A673 (cell line): Measurements from ENCODE around the gene ARHGAP21.

ENCODE experiments used
- EZH2 ChIP-seq: fragments of 200-600 bp; sonication (generic); IDR thresholded peaks from 2 replicates; pipeline ENCODE4 v1.6.1; 2017; ENCODE audit warnings: borderline replicate concordance, low read depth, mild to moderate bottlenecking, mixed read lengths, antibody characterized with exemption, low read length; ENCODE audit not compliant: poor library complexity, severe bottlenecking
- TF ChIP-seq, protein P1 (sequence below): fragments of 300-800, 200-600 bp; sonication (generic); conservative IDR thresholded peaks from 2 replicates; pipeline ENCODE4 v1.5.1; 2017; ENCODE audit warnings: low read depth, mild to moderate bottlenecking, antibody characterized with exemption, low read length, moderate library complexity, mixed read lengths

DNA sequence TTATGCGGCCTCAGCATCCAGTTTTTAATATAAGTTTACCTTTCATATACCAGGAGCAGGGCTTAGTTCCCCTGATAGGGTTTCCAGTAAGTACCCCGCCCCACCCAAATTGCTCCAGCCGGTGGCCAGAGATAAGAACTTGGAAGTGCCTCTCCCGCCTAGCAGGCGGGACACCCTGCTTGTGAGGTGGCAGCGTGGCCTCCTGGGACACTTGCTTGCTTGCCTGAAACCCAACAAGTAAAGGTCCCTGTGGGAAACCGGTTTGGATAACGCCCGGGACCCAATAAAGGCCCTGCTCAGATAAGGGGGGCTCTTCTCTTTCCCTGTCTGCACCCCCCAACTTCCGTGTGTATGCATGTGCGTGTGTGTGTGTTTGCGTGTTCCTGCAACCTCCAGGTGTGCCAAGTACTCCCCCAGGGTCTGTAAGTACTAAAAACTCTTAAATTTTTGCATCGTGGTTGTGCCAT is 154.3 kb downstream of the ARHGAP21 start:
- TF ChIP-seq, protein P1, sequence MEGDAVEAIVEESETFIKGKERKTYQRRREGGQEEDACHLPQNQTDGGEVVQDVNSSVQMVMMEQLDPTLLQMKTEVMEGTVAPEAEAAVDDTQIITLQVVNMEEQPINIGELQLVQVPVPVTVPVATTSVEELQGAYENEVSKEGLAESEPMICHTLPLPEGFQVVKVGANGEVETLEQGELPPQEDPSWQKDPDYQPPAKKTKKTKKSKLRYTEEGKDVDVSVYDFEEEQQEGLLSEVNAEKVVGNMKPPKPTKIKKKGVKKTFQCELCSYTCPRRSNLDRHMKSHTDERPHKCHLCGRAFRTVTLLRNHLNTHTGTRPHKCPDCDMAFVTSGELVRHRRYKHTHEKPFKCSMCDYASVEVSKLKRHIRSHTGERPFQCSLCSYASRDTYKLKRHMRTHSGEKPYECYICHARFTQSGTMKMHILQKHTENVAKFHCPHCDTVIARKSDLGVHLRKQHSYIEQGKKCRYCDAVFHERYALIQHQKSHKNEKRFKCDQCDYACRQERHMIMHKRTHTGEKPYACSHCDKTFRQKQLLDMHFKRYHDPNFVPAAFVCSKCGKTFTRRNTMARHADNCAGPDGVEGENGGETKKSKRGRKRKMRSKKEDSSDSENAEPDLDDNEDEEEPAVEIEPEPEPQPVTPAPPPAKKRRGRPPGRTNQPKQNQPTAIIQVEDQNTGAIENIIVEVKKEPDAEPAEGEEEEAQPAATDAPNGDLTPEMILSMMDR, result no peak
- no peak for TF ChIP-seq EZH2
